ENCODE measurements around the gene PACSIN3. TPM values are rescaled to one million over a fixed set of nuclear protein-coding genes. Genes with fewer than 3 reads are reported as not detected.

The PACSIN3 gene
- total RNA-seq, 1 donor, result 39.3 TPM

GRCh38 chr11:47154616-47155570 lies 31.3 kb downstream of the PACSIN3 start:
- DNase-seq (ENCODE audit: low read depth), result no peak
- H3K4me3 ChIP-seq (ENCODE audit: low read depth, low read length), result no peak overlapping the region
- no peak for TF ChIP-seq CTCF (IDR thresholded peaks at IDR 0.05; ENCODE audit: insufficient read depth, low read depth, low read length)

- H3K4me3 ChIP-seq (ENCODE audit: low read depth, low read length), result no peak overlapping the region
- peak; percentile 85 for DNase-seq (ENCODE audit: low read depth)
- peak; percentile 100 for TF ChIP-seq CTCF (IDR thresholded peaks at IDR 0.05; ENCODE audit: insufficient read depth, low read depth, low read length)
Measured at GRCh38 chr11:47152953-47153950, 33.0 kb downstream of the PACSIN3 start.

GRCh38 chr11:47152126-47152952 lies 33.9 kb downstream of the PACSIN3 start:
- no peak for TF ChIP-seq CTCF (IDR thresholded peaks at IDR 0.05; ENCODE audit: insufficient read depth, low read depth, low read length)
- H3K4me3 ChIP-seq (ENCODE audit: low read depth, low read length), result no peak overlapping the region
- peak; percentile 36 for DNase-seq (ENCODE audit: low read depth)

GRCh38 chr11:47149782-47150181 lies 36.5 kb downstream of the PACSIN3 start:
- DNase-seq (ENCODE audit: low read depth), result no peak
- no peak for TF ChIP-seq CTCF (IDR thresholded peaks at IDR 0.05; ENCODE audit: insufficient read depth, low read depth, low read length)
- no peak overlapping the region for H3K4me3 ChIP-seq (ENCODE audit: low read depth, low read length)

GRCh38 chr11:47148903-47149531 lies 37.2 kb downstream of the PACSIN3 start:
- no peak overlapping the region for H3K4me3 ChIP-seq (ENCODE audit: low read depth, low read length)
- TF ChIP-seq CTCF (IDR thresholded peaks at IDR 0.05; ENCODE audit: insufficient read depth, low read depth, low read length), result no peak
- DNase-seq (ENCODE audit: low read depth), result peak; percentile 18
